Daoy (cell line): ENCODE measurements around the gene UBR3. TPM values are rescaled to one million over a fixed set of nuclear protein-coding genes. Genes with fewer than 3 reads are reported as not detected.
A peak's percentile ranks its signal among the peaks of the same experiment; 100 is the strongest.

Experiments
- DNase-seq: peaks from one replicate; pipeline ENCODE4 v3.0.0-alpha.2; 2015; ENCODE audit warnings: low read depth
- total RNA-seq: library from RNA; depleted of rRNA; stranded (reverse); fragments of >200 nt; shearing (Covaris generic); gene quantifications from 2 replicates; pipeline ENCODE4 v1.2.3, GENCODE V29; 2014

The UBR3 gene
- total RNA-seq, 1 experiment from 2014 or later = 19.7 TPM

- DNase-seq = no peak
Observed at GRCh38 chr2:170047331-170048065, 220.2 kb downstream of the UBR3 start.

- DNase-seq = no peak
Observed at GRCh38 chr2:170052151-170052550, 224.9 kb downstream of the UBR3 start.

GRCh38 chr2:170054997-170055396 is 227.7 kb downstream of the UBR3 start:
- no peak for DNase-seq

- no peak for DNase-seq
Observed at GRCh38 chr2:170056900-170057299, 229.6 kb downstream of the UBR3 start.

GRCh38 chr2:170063456-170064235 is 236.4 kb downstream of the UBR3 start:
- no peak for DNase-seq

- DNase-seq = no peak
Observed at GRCh38 chr2:170070778-170071177, 243.5 kb downstream of the UBR3 start.

- no peak for DNase-seq
Observed at GRCh38 chr2:170073288-170073687, 246.0 kb downstream of the UBR3 start.

GRCh38 chr2:170076189-170076588 is 248.9 kb downstream of the UBR3 start:
- DNase-seq = no peak

- DNase-seq = no peak
Observed at GRCh38 chr2:170077830-170078569, 250.7 kb downstream of the UBR3 start.

- no peak for DNase-seq
Observed at GRCh38 chr2:170084820-170085491, 257.7 kb downstream of the UBR3 start.

GRCh38 chr2:170086117-170086688 is 258.9 kb downstream of the UBR3 start:
- DNase-seq = no peak

GRCh38 chr2:170086751-170087412 is 259.6 kb downstream of the UBR3 start:
- no peak for DNase-seq

- DNase-seq = peak; percentile 9
Observed at GRCh38 chr2:170087413-170087793, 260.1 kb downstream of the UBR3 start.

GRCh38 chr2:170088776-170089175 is 261.5 kb downstream of the UBR3 start:
- no peak for DNase-seq

- DNase-seq = no peak
Observed at GRCh38 chr2:170090229-170090628, 263.0 kb downstream of the UBR3 start.

- DNase-seq = no peak
Observed at GRCh38 chr2:170091436-170091835, 264.2 kb downstream of the UBR3 start.

- no peak for DNase-seq
Observed at GRCh38 chr2:170092436-170093060, 265.3 kb downstream of the UBR3 start.

- DNase-seq = no peak
Observed at GRCh38 chr2:170095380-170095779, 268.1 kb downstream of the UBR3 start.

- no peak for DNase-seq
Observed at GRCh38 chr2:170098626-170099312, 271.5 kb downstream of the UBR3 start.

- DNase-seq = no peak
Observed at GRCh38 chr2:170101789-170102188, 274.5 kb downstream of the UBR3 start.
